H9 (cell line): ENCODE measurements around the gene ISG20L2. TPM values are rescaled to one million over a fixed set of nuclear protein-coding genes. Genes with fewer than 3 reads are reported as not detected.

Experiments used
- DNase-seq: peaks from one replicate; pipeline ENCODE4 v3.0.0-alpha.2; 2017
- H2AFZ ChIP-seq: one replicate; pipeline ENCODE4 v1.6.1; 2013; ENCODE audit warnings: mild to moderate bottlenecking, low read length, control low read depth, moderate library complexity
- H2AK5ac ChIP-seq: 2 replicates; pipeline ENCODE4 v1.6.1; 2013; ENCODE audit warnings: low read length, control low read depth, mixed read lengths; ENCODE audit not compliant: insufficient read length
- H2BK120ac ChIP-seq: one replicate; pipeline ENCODE4 v1.6.1; 2013; ENCODE audit warnings: low read depth, mild to moderate bottlenecking, low read length, control low read depth, inconsistent platforms; ENCODE audit not compliant: poor library complexity, severe bottlenecking
- H2BK12ac ChIP-seq: 2 replicates; pipeline ENCODE4 v1.6.1; 2013; ENCODE audit warnings: low read length, control low read depth, mixed read lengths, low read depth; ENCODE audit not compliant: insufficient read length
- H2BK15ac ChIP-seq: 2 replicates; pipeline ENCODE4 v1.6.1; 2013; ENCODE audit warnings: low read depth, low read length, control low read depth
- H2BK20ac ChIP-seq: one replicate; pipeline ENCODE4 v1.6.1; 2013; ENCODE audit warnings: low read depth, mild to moderate bottlenecking, low read length, control low read depth, inconsistent platforms; ENCODE audit not compliant: poor library complexity, severe bottlenecking
- H2BK5ac ChIP-seq: 2 replicates; pipeline ENCODE4 v1.6.1; 2013; ENCODE audit warnings: low read length, control low read depth, mixed read lengths; ENCODE audit not compliant: insufficient read length
- H3K14ac ChIP-seq: 2 replicates; pipeline ENCODE4 v1.6.1; 2013; ENCODE audit warnings: low read length, control low read depth; ENCODE audit not compliant: insufficient read depth
- H3K18ac ChIP-seq: 2 replicates; pipeline ENCODE4 v1.6.1; 2013; ENCODE audit warnings: low read depth, mild to moderate bottlenecking, mixed read lengths, low read length, control low read depth; ENCODE audit not compliant: insufficient read length
- H3K23ac ChIP-seq: 2 replicates; pipeline ENCODE4 v1.6.1; 2013; ENCODE audit warnings: low read length, control low read depth, mixed read lengths, low read depth; ENCODE audit not compliant: insufficient read length
- H3K23me2 ChIP-seq: 2 replicates; pipeline ENCODE4 v1.6.1; 2013; ENCODE audit warnings: low read depth, mild to moderate bottlenecking, mixed read lengths, low read length, control low read depth; ENCODE audit not compliant: insufficient read length, poor library complexity, severe bottlenecking
- H3K27ac ChIP-seq: 2 replicates; pipeline ENCODE4 v1.5.1; 2013; ENCODE audit warnings: low read length, control low read depth, mixed read lengths, low read depth; ENCODE audit not compliant: insufficient read length
- H3K27me3 ChIP-seq: 2 replicates; pipeline ENCODE4 v1.6.1; 2013; ENCODE audit warnings: low read length, control low read depth, inconsistent platforms; ENCODE audit not compliant: insufficient read depth
- H3K4ac ChIP-seq: 2 replicates; pipeline ENCODE4 v1.6.1; 2013; ENCODE audit warnings: low read depth, mild to moderate bottlenecking, control low read depth, inconsistent platforms, low read length, moderate library complexity
- H3K4me1 ChIP-seq: 2 replicates; pipeline ENCODE4 v1.6.1; 2013; ENCODE audit warnings: low read length, control low read depth, inconsistent platforms; ENCODE audit not compliant: insufficient read depth
- H3K4me2 ChIP-seq: 2 replicates; pipeline ENCODE4 v1.6.1; 2013; ENCODE audit warnings: low read length, control low read depth, mixed read lengths; ENCODE audit not compliant: insufficient read length, insufficient read depth
- H3K56ac ChIP-seq: 2 replicates; pipeline ENCODE4 v1.6.1; 2013; ENCODE audit warnings: low read depth, mild to moderate bottlenecking, mixed read lengths, low read length, control low read depth; ENCODE audit not compliant: insufficient read length
- H3K79me1 ChIP-seq: 2 replicates; pipeline ENCODE4 v1.6.1; 2013; ENCODE audit warnings: low read depth, mild to moderate bottlenecking, moderate library complexity, low read length, control low read depth, inconsistent platforms; ENCODE audit not compliant: insufficient read depth, poor library complexity, severe bottlenecking
- H3K79me2 ChIP-seq: 2 replicates; pipeline ENCODE4 v1.6.1; 2013; ENCODE audit warnings: low read length, control low read depth, inconsistent platforms; ENCODE audit not compliant: insufficient read depth
- H3K9ac ChIP-seq: 2 replicates; pipeline ENCODE4 v1.6.1; 2013; ENCODE audit warnings: low read length, control low read depth, mixed read lengths; ENCODE audit not compliant: insufficient read length; ENCODE audit errors: extremely low read depth
- H3K9me3 ChIP-seq: one replicate; pipeline ENCODE4 v1.6.1; 2013; ENCODE audit warnings: low read depth, low read length, inconsistent platforms; ENCODE audit not compliant: control insufficient read depth
- H3T11ph ChIP-seq: one replicate; pipeline ENCODE4 v1.6.1; 2013; ENCODE audit warnings: mild to moderate bottlenecking, low read length, control low read depth, inconsistent platforms
- H4K20me1 ChIP-seq: one replicate; pipeline ENCODE4 v1.6.1; 2013; ENCODE audit not compliant: control insufficient read depth, insufficient read length, insufficient read depth
- H4K5ac ChIP-seq: 2 replicates; pipeline ENCODE4 v1.6.1; 2013; ENCODE audit warnings: low read depth, mild to moderate bottlenecking, mixed read lengths, low read length, control low read depth; ENCODE audit not compliant: insufficient read length
- H4K8ac ChIP-seq: replicated peaks from 2 replicates; pipeline ENCODE4 v1.6.1; 2013; ENCODE audit warnings: low read length, control low read depth, mixed read lengths, low read depth; ENCODE audit not compliant: insufficient read length
- H4K91ac ChIP-seq: 2 replicates; pipeline ENCODE4 v1.6.1; 2013; ENCODE audit warnings: low read depth, mild to moderate bottlenecking, moderate library complexity, mixed read lengths, low read length, control low read depth; ENCODE audit not compliant: insufficient read length
- H3K27ac Mint-ChIP-seq, 3 experiments: 2 replicates in 2 of 3; 3 replicates in 1 of 3; pipeline ENCODE4 v1.8.0; 2020 to 2021; ENCODE audit warnings: mixed read lengths in 3 of 3, mild to moderate bottlenecking in 1 of 3, moderate library complexity in 1 of 3
- H3K27me3 Mint-ChIP-seq: 2 replicates; pipeline ENCODE4 v1.8.0; 2021; ENCODE audit warnings: low read depth, mild to moderate bottlenecking, moderate library complexity, mixed read lengths
- H3K36me3 Mint-ChIP-seq, 3 experiments: 2 replicates in 2 of 3; 3 replicates in 1 of 3; pipeline ENCODE4 v1.8.0; 2020 to 2021; ENCODE audit warnings: low read depth in 3 of 3, mixed read lengths in 3 of 3; ENCODE audit not compliant: insufficient read depth in 1 of 3
- H3K4me1 Mint-ChIP-seq, 2 experiments: 2 replicates each; pipeline ENCODE4 v1.8.0; 2020; ENCODE audit warnings: mixed read lengths in 2 of 2
- H3K4me3 Mint-ChIP-seq, 2 experiments: 2 replicates in 1 of 2; 3 replicates in 1 of 2; pipeline ENCODE4 v1.8.0; 2020 to 2021; ENCODE audit warnings: mild to moderate bottlenecking in 2 of 2, mixed read lengths in 2 of 2, moderate library complexity in 1 of 2
- H3K9me3 Mint-ChIP-seq, 2 experiments: 2 replicates in 1 of 2; 3 replicates in 1 of 2; pipeline ENCODE4 v1.8.0; 2020; ENCODE audit warnings: mild to moderate bottlenecking in 2 of 2, mixed read lengths in 2 of 2, moderate library complexity in 1 of 2
- WGBS: extraction: QIAGEN DNeasy Blood & Tissue Kit; methylation state at CpG from one replicate; pipeline ENCODE4 v1.1.7; 2013; ENCODE audit warnings: missing lambda C conversion rate, low lambda C conversion rate, mixed read lengths; ENCODE audit not compliant: insufficient read length; ENCODE audit errors: extremely low coverage; 5-methylcytosine and 5-hydroxymethylcytosine counted together
- total RNA-seq: library from RNA; stranded (reverse); gene quantifications from 2 replicates; pipeline ENCODE4 v1.2.1, GENCODE V29; 2021
- TF ChIP-seq, protein P1 (sequence below): fragments of 200-600 bp; sonication (generic); conservative IDR thresholded peaks from 3 replicates; pipeline ENCODE4 v1.8.0; 2021; ENCODE audit warnings: antibody characterized with exemption, mild to moderate bottlenecking

Gene ISG20L2
- total RNA-seq, 1 experiment from 2014 or later, result 57.6 TPM

- Histone ChIP-seq H3T11ph (no peak overlapping the region), H3K27me3 (no peaks in the 10 kb centered on the region), H3K14ac (peak overlapping the region; percentile 80), H3K18ac (peak overlapping the region; percentile 80), H2BK15ac (no peak overlapping the region), H3K9me3 (no peaks in the 10 kb centered on the region), H2BK20ac (no peak overlapping the region), H2BK5ac (no peak overlapping the region), H3K4ac (peak overlapping the region; percentile 20; the same call in 1 of the 2 replicates), H3K79me2 (no peaks in the 10 kb centered on the region), H3K9ac (no peak overlapping the region), H3K4me2 (peak overlapping the region; percentile 53), H3K23ac (no peak overlapping the region), H4K5ac (no peak overlapping the region), H3K56ac (no peak overlapping the region), H2BK120ac (no peak overlapping the region), H2AFZ (no peak overlapping the region), H3K79me1 (no peaks in the 10 kb centered on the region), H3K4me1 (peaks cover 17% of the 10 kb centered on the region; the same call in 1 of the 2 replicates), H4K91ac (peak overlapping the region; percentile 55), H4K8ac (no peak overlapping the region), H4K20me1 (no peaks in the 10 kb centered on the region), H3K27ac (no peak overlapping the region), H2BK12ac (peak overlapping the region; percentile 58), H3K23me2 (peaks cover 10% of the 10 kb centered on the region), H2AK5ac (peak overlapping the region; percentile 54)
- peaks cover 0 to 5% of the 10 kb centered on the region in 2 experiments; a peak in 1 of 5 replicates for H3K9me3 Mint-ChIP-seq
- H3K27me3 Mint-ChIP-seq, result peaks cover 13% of the 10 kb centered on the region
- WGBS, result no CpG with 5 or more reads among the region's 16 CpGs
- H3K36me3 Mint-ChIP-seq, result peaks cover 1 to 13% (median 10%) of the 10 kb centered on the region in 3 experiments; a peak in 5 of 7 replicates
- H3K27ac Mint-ChIP-seq, result peak overlapping the region; percentile 91 to 96 (median 92)
- peak; percentile 98 for DNase-seq
- H3K4me3 Mint-ChIP-seq, result peak overlapping the region; percentile 54 to 75
- H3K4me1 Mint-ChIP-seq, result peaks cover 57 to 73% of the 10 kb centered on the region in 2 experiments
- TF ChIP-seq, protein P1, sequence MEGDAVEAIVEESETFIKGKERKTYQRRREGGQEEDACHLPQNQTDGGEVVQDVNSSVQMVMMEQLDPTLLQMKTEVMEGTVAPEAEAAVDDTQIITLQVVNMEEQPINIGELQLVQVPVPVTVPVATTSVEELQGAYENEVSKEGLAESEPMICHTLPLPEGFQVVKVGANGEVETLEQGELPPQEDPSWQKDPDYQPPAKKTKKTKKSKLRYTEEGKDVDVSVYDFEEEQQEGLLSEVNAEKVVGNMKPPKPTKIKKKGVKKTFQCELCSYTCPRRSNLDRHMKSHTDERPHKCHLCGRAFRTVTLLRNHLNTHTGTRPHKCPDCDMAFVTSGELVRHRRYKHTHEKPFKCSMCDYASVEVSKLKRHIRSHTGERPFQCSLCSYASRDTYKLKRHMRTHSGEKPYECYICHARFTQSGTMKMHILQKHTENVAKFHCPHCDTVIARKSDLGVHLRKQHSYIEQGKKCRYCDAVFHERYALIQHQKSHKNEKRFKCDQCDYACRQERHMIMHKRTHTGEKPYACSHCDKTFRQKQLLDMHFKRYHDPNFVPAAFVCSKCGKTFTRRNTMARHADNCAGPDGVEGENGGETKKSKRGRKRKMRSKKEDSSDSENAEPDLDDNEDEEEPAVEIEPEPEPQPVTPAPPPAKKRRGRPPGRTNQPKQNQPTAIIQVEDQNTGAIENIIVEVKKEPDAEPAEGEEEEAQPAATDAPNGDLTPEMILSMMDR, result no peak
These were observed 35.4 kb downstream of the ISG20L2 start for GRCh38 chr1:156692925-156693847.
